ENCODE measurements around the gene NOCT.
"Not testable (repeated sequence)": the region's sequence is repeated elsewhere in the genome, so short reads cannot be mapped to it uniquely, and the experiment has no call there.

Gene NOCT

GRCh38 chr4:139011225-139011950 lies 4.2 kb upstream of the NOCT start:
- DNase-seq (ENCODE audit: low read depth) = no peak

GRCh38 chr4:139014371-139015268 lies 961 bp upstream of the NOCT start:
- no peak for DNase-seq (ENCODE audit: low read depth)

DNA sequence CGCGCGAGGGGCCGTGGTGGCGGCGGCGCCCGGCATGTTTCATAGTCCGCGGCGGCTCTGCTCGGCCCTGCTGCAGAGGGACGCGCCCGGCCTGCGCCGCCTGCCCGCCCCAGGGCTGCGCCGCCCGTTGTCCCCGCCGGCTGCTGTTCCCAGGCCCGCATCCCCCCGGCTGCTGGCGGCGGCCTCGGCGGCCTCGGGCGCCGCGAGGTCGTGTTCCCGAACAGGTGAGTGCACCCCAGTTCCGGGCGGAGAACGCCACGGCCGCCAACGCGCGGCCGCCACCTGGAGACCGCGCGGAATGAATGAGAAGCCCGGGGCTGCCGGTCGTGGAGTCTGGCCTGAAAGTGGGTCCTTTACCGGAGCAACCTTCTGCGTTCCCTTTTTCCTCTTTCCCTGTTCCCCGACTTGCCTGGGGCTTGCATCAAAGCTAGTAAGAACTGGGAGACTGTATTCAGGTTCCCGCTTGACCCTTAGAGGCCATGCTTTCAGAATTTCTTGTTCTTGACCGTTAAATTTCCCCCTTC lies 429 bp downstream of the NOCT start:
- DNase-seq (ENCODE audit: low read depth) = peak; percentile 12

GRCh38 chr4:139017861-139018260 lies 2.3 kb downstream of the NOCT start:
- DNase-seq (ENCODE audit: low read depth) = no peak

DNA sequence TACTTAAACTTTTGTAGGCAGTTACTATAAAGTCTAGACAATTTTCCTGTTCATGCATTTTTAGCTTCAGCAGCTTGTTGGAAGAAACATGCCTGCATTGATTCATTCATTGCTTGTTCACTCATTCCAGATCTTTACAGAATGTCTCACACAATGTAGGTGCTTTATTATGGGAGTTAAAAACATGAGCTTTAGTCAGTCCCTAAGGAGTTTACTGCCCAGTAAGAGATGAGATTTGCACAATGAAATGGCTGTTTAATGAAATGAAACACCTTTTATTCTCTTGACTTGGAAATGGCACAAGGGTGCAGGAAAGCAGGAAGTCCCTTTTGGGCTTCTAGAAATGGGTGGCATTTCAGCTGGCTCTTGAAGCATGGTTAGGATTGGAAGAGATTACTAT lies 2.9 kb downstream of the NOCT start:
- no peak for DNase-seq (ENCODE audit: low read depth)

DNA sequence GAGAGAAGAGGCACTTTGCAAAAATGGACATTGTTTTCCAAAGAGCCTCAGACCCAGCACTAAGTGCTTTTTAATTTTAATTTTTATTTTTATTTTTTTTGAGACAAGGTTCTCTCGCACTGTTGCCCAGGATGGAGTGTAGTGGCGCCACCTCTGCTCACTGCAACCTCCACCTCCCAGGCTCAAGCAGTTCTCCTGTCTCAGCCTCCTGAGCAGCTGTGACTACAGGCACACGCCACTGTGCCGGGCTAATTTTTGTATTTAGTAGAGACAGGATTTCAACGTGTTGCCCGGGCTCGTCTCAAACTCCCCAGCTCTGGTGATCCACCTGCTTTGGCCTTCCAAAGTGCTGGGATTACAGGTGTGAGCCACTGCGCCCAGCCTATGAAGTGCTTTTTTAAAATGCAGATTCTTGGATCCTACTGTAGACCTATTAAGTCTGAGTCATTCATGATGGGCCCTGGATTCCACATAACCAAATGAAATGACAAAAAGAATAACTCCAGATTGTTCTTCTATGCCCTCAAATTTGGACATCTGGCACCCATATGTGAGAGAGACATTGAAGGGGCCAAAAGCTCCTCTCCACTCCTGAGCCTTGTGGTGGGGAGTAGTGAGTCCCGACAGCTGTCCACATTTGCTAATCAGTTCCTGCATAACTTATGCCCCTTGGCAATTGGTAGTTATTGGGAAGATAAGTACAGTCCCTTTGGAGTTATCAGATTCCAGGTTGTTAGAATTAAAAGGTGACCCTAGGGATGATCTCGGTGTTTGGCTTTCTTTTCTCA lies 3.6 kb downstream of the NOCT start:
- DNase-seq (ENCODE audit: low read depth) = no peak

DNA sequence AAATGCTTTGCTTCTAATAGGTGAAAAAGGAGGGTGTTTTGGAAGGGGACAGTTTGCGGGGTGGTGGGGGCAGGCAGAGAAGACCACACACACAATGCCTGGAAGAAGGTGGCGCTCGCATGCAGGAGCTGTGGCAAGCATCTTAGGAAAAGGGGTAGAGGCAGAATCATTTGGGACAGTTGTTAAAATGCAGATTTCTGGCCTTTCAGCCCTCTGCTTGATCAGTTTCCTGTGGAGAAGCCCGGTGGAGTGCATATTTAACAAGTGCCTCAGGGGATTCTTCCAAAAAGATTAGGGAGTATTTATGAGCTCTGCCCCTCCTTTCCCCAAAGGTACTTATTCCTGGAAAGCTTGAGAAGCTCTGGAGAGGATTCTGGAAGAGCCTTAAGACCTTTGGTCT lies 4.8 kb downstream of the NOCT start:
- no peak for DNase-seq (ENCODE audit: low read depth)

DNA sequence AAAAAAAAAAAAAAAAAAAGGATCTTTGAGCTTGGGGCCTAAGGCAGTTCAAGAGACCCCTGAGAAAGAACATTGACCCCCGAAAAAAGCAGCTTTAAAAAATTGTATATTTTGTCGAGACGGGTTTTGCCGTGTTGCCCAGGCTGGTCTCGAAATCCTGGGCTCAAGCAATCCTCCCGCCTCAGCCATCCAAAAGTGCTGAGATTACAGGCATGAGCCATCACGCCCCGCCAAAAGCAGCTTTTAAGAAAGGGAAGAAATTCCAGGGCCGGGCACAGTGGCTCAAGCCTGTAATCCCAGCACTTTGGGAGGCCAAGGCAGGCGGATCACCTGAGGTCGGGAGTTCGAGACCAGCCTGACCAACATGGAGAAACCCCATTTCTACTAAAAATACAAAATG lies 5.5 kb downstream of the NOCT start:
- not testable (repeated sequence) for DNase-seq (ENCODE audit: low read depth)

DNA sequence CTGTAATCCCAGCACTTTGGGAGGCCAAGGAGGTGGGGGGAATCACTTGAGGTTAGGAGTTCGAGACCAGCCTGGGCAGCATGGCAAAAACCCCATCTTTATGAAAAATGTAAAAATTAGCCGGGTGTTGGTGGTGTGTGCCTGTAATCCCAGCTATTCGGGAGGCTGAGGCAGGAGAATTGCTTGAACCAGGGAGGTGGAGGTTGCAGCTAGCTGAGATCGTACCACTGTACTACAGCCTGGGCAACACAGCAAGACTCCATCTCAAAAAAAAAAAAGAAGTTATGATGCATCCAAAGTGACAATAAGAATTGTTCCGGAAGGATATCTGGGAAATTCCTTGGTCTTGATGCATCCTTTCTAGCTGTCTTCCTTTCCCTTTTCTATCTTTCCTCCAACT lies 7.3 kb downstream of the NOCT start:
- no peak for DNase-seq (ENCODE audit: low read depth)

DNA sequence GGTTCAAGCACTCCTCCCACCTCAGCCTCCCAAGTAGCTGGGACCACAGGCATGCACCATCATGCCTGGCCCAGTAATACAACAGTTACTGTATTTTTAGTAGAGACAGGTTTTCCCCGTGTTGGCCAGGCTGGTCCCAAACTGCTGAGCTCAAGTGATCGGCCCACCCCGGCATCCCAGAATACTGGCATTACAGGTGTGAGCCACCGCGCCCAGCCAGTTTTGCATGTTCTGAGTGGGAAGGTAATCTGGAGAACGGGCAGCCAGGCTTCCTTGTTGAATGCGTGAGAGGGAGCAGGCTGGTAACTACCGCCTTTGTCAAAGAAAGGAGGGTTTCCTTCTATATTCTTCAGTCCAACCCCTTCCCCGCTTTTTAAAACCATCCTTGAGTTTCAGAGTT lies 9.1 kb downstream of the NOCT start:
- no peak for DNase-seq (ENCODE audit: low read depth)

GRCh38 chr4:139025841-139026240 lies 10.3 kb downstream of the NOCT start:
- no peak for DNase-seq (ENCODE audit: low read depth)

DNA sequence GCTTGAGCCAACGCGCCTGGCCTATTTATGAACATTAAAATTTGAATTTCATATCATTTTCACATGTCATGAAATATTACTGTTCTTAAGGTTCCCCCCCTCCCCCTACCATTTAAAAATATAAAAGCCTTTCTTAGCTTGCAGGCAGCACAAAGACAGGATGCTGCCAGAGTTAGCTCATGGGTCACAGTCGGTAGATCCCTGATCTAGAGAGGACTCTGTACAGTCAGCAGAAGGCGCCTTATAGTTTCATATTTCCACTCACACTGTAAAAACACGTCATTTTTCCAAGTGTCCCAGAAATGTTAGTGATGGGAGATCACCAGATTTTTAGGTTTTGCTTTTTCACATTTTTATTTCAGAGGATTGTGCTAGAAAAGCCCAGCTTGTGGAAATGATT lies 12.2 kb downstream of the NOCT start:
- no peak for DNase-seq (ENCODE audit: low read depth)

DNA sequence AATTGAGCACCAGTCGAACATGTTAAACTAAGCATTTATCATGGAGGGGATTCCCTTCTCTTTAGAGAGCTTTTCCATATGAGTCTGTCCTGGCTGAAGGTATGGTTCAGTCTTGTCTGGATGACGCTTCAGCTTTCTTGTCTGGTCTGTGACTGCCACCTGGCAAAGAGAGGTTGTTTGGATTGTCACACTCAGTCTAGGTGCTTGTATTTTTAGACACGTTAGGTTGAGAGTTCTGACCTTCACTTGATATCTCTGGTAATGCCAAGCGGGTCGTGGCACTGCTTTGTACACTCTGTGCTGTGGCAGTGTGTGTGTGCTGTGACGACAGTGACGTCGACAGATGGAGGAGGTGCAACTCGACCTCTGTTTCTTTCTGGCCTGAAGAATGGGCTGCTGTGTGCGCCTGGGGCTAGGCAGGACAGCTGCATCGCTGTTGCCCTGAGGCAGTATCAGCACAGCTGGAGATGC lies 12.6 kb downstream of the NOCT start:
- DNase-seq (ENCODE audit: low read depth) = no peak

DNA sequence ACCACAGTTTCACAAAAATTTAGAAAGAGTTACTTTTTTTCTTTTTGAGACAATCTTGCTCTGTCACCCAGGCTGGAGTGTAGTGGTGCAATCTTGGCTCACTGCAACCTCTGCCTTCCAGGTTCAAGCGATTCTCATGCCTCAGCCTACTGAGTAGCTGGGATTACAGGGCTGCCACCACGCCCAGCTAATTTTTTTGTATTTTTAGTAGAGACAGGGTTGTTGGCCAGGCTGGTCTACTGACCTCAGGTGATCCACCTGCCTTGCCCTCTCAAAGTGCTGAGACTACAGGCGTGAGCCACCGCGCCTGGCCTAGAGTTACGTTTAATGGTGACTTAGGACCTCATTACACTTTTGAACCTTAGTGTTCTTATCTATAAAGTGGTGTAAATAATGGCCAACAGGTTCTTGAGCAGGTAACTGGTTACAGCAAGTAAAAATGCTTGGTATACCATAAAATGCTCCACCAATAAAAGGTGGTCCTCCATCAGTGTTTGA lies 14.3 kb downstream of the NOCT start:
- DNase-seq (ENCODE audit: low read depth) = not testable (repeated sequence)

DNA sequence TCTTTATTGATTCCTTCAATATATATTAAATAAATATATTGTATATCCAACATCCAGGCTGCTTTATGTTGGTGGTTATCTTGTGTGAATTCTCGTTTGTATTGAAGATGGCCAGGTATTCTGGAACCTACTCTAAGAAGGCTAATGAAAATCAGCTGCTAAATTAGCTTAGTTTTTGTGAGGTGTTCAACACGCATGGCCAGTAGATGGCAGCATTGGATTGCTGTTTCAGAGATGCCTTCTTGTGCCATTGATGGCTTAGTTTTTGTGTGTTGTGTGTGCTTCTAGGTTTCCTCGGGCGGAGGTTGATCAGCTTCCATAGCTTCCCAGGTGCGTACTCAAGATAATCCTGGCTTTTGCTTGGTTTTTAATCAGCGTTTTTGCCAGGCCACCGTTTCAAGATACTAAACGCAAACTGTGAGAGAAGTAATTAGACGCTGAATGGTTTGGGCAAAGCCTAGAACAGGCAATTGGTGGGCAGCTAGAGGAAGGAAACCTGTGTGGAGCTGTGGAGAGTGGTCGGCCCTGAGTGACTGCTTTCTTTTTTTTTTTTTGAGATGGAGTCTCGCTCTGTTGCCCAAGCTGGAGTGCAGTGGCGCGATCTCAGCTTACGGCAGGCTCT lies 15.1 kb downstream of the NOCT start:
- peak; percentile 21 for DNase-seq (ENCODE audit: low read depth)

DNA sequence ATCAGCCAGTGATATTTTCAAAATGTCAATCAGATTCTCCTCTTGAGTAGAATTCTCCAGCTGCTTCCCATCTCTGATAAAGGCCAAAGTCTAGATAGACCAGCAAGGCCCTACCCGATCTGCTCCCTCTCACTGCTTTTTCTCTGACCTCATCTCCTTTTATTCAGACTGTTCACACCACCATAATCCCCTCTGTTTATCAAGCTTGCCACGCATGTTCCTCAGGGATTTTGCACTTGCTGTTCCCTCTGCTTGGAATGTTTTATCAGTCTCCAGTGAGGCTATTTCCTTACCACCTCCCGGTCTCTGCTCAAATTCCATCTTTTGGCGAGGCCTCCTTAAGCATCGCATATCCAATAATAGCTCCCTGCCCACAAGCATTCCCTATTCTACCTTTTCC lies 20.1 kb downstream of the NOCT start:
- no peak for DNase-seq (ENCODE audit: low read depth)

DNA sequence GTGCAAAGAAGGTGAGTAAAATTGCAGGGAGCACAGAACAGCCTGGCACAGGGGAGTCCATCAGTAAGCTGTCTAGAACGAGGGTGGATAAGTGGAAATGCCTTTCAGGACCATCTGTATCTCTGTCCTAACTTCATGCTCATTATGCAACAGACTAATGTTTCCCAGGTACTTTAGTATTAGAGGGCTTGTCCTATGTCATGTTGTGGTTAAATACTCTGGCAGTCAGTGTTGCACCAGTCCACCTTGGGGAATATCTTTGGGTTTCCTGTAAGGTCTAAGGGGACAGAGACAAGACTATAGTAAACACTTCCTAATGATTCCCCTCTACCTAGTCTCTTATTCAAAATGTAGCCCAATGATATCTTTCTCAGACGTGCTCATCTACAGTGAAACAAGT lies 21.3 kb downstream of the NOCT start:
- DNase-seq (ENCODE audit: low read depth) = no peak

DNA sequence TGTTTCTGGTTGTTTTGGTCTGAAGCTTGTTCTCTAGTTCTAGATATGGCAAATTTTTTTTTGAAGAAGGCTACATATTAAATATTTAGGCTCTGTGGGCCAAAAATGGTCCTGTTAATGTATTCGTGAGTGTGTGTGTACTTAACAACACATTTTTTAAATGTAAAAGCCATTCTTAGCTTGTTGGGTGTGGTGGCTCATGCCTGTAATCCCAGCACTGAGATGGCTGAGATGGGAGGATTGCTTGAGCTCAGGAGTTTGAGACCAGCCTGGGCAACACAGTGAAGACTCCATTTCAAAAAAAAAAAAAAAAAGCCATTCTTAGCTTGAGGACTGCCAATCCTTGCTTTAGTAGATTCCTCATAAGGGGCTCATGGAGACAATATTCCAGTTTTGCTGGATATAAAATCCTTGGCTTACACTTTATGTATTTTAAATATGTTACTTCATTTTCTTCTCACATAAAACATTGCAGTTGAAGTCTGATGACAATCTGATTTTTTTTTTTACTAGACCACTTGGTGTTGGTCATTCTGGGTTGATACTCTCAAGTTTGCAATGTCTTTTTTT lies 23.4 kb downstream of the NOCT start:
- no peak for DNase-seq (ENCODE audit: low read depth)

DNA sequence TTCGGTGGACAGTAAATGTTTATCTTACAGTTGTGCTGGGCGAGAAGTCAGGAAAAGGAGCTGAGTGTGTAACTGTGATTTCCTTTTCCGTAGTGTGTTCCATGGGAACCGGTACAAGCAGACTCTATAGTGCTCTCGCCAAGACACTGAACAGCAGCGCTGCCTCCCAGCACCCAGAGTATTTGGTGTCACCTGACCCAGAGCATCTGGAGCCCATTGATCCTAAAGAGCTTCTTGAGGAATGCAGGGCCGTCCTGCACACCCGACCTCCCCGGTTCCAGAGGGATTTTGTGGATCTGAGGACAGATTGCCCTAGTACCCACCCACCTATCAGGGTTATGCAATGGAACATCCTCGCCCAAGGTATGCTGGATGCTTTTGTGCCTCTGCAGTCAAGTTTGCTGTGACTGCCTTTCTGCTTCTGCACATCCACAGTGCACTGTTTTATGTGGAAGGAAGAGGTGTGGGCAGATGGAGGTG lies 27.4 kb downstream of the NOCT start:
- DNase-seq (ENCODE audit: low read depth) = no peak

- no peak for DNase-seq (ENCODE audit: low read depth)
Observed at GRCh38 chr4:139044291-139044690, 28.7 kb downstream of the NOCT start.

DNA sequence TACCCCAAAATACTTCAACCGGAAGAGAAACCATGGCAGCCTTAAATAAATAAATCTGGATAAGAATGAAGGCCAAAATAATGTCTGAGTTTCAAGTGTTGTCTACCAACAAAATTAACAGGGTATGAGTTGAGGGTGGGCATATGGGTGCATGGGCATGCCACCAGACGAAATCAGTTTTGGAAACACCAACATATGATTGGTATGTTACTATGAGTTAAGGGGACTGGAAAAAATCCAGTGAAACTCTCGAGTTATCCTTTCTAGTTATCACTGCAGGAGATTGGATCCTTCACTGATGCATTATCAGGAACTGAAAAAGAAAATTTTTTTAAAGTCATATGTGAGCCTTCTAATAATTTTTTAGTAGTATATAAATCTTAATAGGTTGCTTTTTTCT lies 32.4 kb downstream of the NOCT start:
- no peak for DNase-seq (ENCODE audit: low read depth)

Measured in stimulated activated CD8-positive, alpha-beta memory T cell treated with anti-CD3 and anti-CD28 coated beads, Interleukin-7, amount 100 ng/mL, for 24 hours (primary cell).